Activated CD4-positive, alpha-beta T cell treated with anti-CD3 and anti-CD28 coated beads, Interleukin-2, Interleukin-4, amounts not matched to agents 100 ng/mL and 50 ng/mL, durations not matched to agents 16 hours and 8 hours (primary cell): ENCODE results near the gene ANP32E.

ENCODE experiments used
- DNase-seq: peaks from one replicate; pipeline ENCODE4 v3.0.0-alpha.2; 2020; ENCODE audit warnings: low spot score

The ANP32E gene

DNA sequence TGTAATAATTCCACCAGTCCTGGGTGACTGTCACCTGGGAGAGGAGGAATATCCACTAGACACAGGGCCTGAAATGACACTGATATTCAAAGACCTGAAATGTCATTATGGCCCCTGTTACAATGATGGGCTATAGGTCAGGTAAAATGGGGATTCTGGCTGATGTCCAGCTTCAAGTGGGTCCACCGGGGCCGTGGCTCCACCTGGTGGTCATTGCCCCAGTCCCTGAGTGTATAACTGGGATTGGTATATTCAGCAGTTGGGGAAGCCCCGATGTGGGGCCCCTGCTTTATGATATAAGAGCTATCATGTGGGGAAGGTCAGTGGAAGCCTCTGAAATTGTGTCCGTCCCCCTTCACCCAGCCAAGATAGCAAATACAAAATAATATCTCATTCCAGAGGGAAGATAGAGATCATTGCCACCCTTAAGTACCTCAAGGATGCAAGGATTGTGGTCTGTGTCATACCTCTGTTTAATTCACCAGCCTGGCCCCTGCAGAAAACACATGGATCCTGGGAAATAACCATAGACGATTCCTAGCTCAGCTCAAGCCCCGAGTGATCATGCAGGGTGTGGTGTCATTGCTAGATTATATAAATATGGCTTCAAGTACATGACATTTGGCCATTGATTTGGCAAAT, 66.8 kb downstream of the ANP32E start:
- DNase-seq: peak; percentile 51
